Measurements from ENCODE around the gene PROSER3.

DNA sequence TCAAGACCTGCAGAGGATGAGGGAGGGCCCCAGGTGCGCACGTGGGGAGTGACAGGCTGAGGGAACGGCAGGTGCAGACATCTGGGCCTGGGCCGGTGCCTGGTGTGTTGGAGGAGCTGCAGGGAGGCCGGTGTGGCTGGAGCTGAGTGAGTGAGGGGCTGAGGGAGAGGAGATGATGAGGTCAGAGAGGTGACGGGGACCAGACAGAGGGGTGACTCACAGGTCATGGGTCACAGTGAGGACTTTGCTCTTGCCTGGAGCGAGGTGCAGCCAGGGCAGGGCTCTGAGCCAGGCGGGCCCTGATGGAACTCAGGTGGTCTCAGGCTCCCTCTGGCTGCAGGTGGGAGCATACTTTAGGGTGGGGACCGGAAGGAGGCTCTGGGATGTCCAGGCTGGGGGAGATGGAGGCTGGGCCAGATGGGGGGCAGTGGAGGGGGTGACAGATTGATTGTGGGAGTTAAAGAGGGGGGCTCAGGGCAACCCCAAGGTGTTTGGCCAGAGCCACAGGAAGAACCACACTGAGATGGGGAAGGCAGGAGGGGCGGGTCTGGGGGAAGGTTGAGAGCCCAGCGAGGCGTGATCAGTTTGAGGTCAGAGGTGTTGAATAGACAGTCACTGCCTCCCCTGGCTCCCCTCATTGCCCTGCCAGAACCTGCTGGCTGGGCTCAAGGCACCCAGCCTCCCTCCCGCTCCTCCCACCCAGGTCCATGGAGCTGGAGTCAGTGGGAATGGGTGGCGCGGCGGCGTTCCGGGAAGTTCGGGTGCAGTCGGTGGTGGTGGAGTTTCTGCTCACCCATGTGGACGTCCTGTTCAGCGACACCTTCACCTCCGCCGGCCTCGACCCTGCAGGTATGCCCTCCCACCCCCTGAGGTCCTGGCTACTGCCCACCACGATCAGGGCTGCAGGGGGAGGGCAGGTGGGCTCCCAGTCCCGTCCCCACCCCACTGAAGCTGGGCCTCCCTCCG is 25.8 kb downstream of the PROSER3 start:
- TF ChIP-seq, protein P1, sequence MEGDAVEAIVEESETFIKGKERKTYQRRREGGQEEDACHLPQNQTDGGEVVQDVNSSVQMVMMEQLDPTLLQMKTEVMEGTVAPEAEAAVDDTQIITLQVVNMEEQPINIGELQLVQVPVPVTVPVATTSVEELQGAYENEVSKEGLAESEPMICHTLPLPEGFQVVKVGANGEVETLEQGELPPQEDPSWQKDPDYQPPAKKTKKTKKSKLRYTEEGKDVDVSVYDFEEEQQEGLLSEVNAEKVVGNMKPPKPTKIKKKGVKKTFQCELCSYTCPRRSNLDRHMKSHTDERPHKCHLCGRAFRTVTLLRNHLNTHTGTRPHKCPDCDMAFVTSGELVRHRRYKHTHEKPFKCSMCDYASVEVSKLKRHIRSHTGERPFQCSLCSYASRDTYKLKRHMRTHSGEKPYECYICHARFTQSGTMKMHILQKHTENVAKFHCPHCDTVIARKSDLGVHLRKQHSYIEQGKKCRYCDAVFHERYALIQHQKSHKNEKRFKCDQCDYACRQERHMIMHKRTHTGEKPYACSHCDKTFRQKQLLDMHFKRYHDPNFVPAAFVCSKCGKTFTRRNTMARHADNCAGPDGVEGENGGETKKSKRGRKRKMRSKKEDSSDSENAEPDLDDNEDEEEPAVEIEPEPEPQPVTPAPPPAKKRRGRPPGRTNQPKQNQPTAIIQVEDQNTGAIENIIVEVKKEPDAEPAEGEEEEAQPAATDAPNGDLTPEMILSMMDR (IDR thresholded peaks at IDR 0.05): no peak
- TF ChIP-seq POLR2A (IDR thresholded peaks at IDR 0.05) (no peak), POLR2AphosphoS5 (IDR thresholded peaks at IDR 0.05) (no peak)
